Vein endothelial cell (primary cell): Measurements from ENCODE around the gene CC2D2B. TPM values are rescaled to one million over a fixed set of nuclear protein-coding genes. Genes with fewer than 3 reads are reported as not detected.

ENCODE experiments used
- small RNA-seq: library from RNA; depleted of rRNA; stranded (forward); fragments of <200 nt; gene quantifications from one replicate; pipeline ENCODE3, GENCODE V24; 2012
- total RNA-seq: library from RNA; depleted of rRNA; stranded (reverse); fragments of >200 nt; gene quantifications from 2 replicates; pipeline ENCODE4 v1.2.3, GENCODE V29; 2012

Gene CC2D2B
- total RNA-seq: 0.86 and 1.3 TPM in 2 replicates

GRCh38 chr10:95907456-95908253 lies at the start of gene CC2D2B:
CC2D2B (plus strand) TSS chr10:95907975; CDS start chr10:95911324, 3,349 bp downstream.

GRCh38 chr10:96043033-96043892 lies 135.5 kb downstream of the CC2D2B start, which contains the start of gene CCNJ:
CCNJ (plus strand) TSS chr10:96043583; CDS start chr10:96044394, 811 bp downstream.

Small RNA genes lying within 50 kb of the gene (small RNA-seq; reads per million reads assigned to genes)
- gene MIR3157: 0.37 reads per million, percentile 18 among the genes with 10 or more reads in this experiment

Other genes with a start within 250 kb of the CC2D2B start
- 28.7 and 32.6 TPM in 2 replicates for gene TCTN3, start 214.0 kb upstream of the CC2D2B start, total RNA-seq
- gene ENTPD1, start 151.8 kb upstream of the CC2D2B start, total RNA-seq: 40.5 and 41.2 TPM in 2 replicates
- gene CCNJ, start 135.6 kb downstream of the CC2D2B start, total RNA-seq: 32.0 and 32.6 TPM in 2 replicates
- gene ZNF518A, start 222.3 kb downstream of the CC2D2B start, total RNA-seq: 13.7 and 14.7 TPM in 2 replicates